ENCODE results near the gene PDPN.

PDPN gene

GRCh38 chr1:13666317-13666716 lies 82.7 kb downstream of the PDPN start:
- H3K36me3 ChIP-seq: no peaks in the 10 kb centered on the region
- no peaks in the 10 kb centered on the region for H3K9me3 ChIP-seq
- no peak for DNase-seq
- TF ChIP-seq CTCF (IDR thresholded peaks at IDR 0.05): no peak
- H3K27ac ChIP-seq: no peak overlapping the region
- intact Hi-C loops (cut with DNase I; ENCODE audit: low total_unique reads): loop anchor here (5.0 kb wide), 2 partner anchors 146 to 296 kb away; no protein-coding TSS in a partner anchor
- H3K27me3 ChIP-seq: peaks cover 0 to 17% of the 10 kb centered on the region in 2 donors
- no peak overlapping the region for H3K4me3 ChIP-seq
- H3K4me1 ChIP-seq: no peaks in the 10 kb centered on the region

All from tibial artery (tissue), 4 donors.